ENCODE measurements around the gene ERI3. TPM values are rescaled to one million over a fixed set of nuclear protein-coding genes. Genes with fewer than 3 reads are reported as not detected.

ERI3 gene
- total RNA-seq, 1 experiment from 2014 or later: 74.2 TPM

- TF ChIP-seq TCF7L2 (IDR thresholded peaks at IDR 0.05; ENCODE audit: borderline replicate concordance, extremely low read depth, insufficient read depth, insufficient read length) (no peak), CBX3 (IDR thresholded peaks at IDR 0.05; ENCODE audit: low read depth) (0 out of 2 replicates have a peak, but pooled peaks have one; percentile 49), FOSL1 (IDR thresholded peaks at IDR 0.05; ENCODE audit: low read depth) (no peak), POLR2A (IDR thresholded peaks at IDR 0.05; ENCODE audit: borderline replicate concordance, extremely low read depth, insufficient read depth, insufficient read length) (no peak)
- Histone ChIP-seq H3K9me3 (ENCODE audit: control insufficient read depth in 1 of 2, insufficient read depth in 1 of 2, low read depth in 1 of 2, low read length in 2 of 2) (peaks cover 5 to 8% of the 10 kb centered on the region in 2 experiments; a peak in 3 of 4 replicates), H3K9me2 (ENCODE audit: insufficient read depth) (no peaks in the 10 kb centered on the region), H3K79me2 (ENCODE audit: insufficient read depth, low read length) (no peaks in the 10 kb centered on the region), H4K20me1 (ENCODE audit: insufficient read depth) (no peaks in the 10 kb centered on the region), H3K4me2 (ENCODE audit: low read length) (no peak overlapping the region), H3K4me1 (ENCODE audit: control insufficient read depth in 1 of 2, insufficient read depth in 2 of 2, low read length in 2 of 2) (no peaks in the 10 kb centered on the region), H3K27me3 (ENCODE audit: insufficient read depth, low read length) (no peaks in the 10 kb centered on the region), H3K9ac (ENCODE audit: low read length) (no peak overlapping the region), H2AFZ (ENCODE audit: low read depth, low read length, poor library complexity, severe bottlenecking) (no peak overlapping the region), H3K4me3 (replicated peaks in 1 of 2; ENCODE audit: low read depth in 1 of 2, low read length in 2 of 2) (no peak overlapping the region), H3K27ac (ENCODE audit: low read depth, low read length) (no peak overlapping the region), H3K36me3 (ENCODE audit: control insufficient read depth in 1 of 2, insufficient read depth in 2 of 2, low read length in 2 of 2) (no peaks in the 10 kb centered on the region)
- intact Hi-C loops (cut with micrococcal nuclease): no loop called here
- ChIA-PET POLR2A (no interaction called here), CTCF (no interaction called here), RAD21 (ENCODE audit: low non-redundant PET in 1 of 2, low total read pairs in 2 of 2, uncharacterized antibody in 2 of 2, unreplicated experiment in 2 of 2) (no interaction called here)
- DNase-seq (ENCODE audit: low read depth, low spot score) (no peak), ATAC-seq (no peak)
- no TSS peak for BruUV-seq (replicated peaks)
Observed at GRCh38 chr1:44174630-44175029, 180.4 kb downstream of the ERI3 start.

Other genes with a start within 250 kb of the ERI3 start
- not detected for gene KLF17, start 236.4 kb downstream of the ERI3 start, total RNA-seq (2021; ENCODE audit: unreplicated experiment)
- gene KLF18, start 213.6 kb downstream of the ERI3 start, total RNA-seq (2021; ENCODE audit: unreplicated experiment): 0.07 TPM
- gene DMAP1, start 141.8 kb downstream of the ERI3 start, total RNA-seq (2021; ENCODE audit: unreplicated experiment): 27.8 TPM
- 84.5 TPM for gene RNF220, start 50.0 kb upstream of the ERI3 start, total RNA-seq (2021; ENCODE audit: unreplicated experiment)

All from HCT116 (cell line).